GM12878 (cell line): ENCODE data around the gene CD34. TPM values are rescaled to one million over a fixed set of nuclear protein-coding genes. Genes with fewer than 3 reads are reported as not detected.

ENCODE experiments used
- BCL11A ChIP-seq: IDR thresholded peaks from 2 replicates; pipeline ENCODE4 v1.6.1; 2011; ENCODE audit warnings: low read depth, low read length
- CBFB ChIP-seq: IDR thresholded peaks from 2 replicates; pipeline ENCODE4 v1.6.1; 2016; ENCODE audit warnings: antibody characterized with exemption, low read depth
- EED ChIP-seq: sonication (generic); IDR thresholded peaks from 2 replicates; pipeline ENCODE4 v1.6.1; 2016; ENCODE audit warnings: antibody characterized with exemption, low read depth
- HCFC1 ChIP-seq: fragments of 150-350 bp; IDR thresholded peaks from 2 replicates; pipeline ENCODE4 v1.6.1; 2014; ENCODE audit warnings: low read length
- KLF5 ChIP-seq: fragments of 450-650 bp; IDR thresholded peaks from 2 replicates; pipeline ENCODE4 v1.6.1; 2014; ENCODE audit warnings: mild to moderate bottlenecking; ENCODE audit not compliant: partially characterized antibody
- PAX8 ChIP-seq: fragments of 450-650 bp; IDR thresholded peaks from 2 replicates; pipeline ENCODE4 v1.6.1; 2017; ENCODE audit warnings: mild to moderate bottlenecking, moderate library complexity
- RCOR1 ChIP-seq: conservative IDR thresholded peaks from 2 replicates; pipeline ENCODE4 v1.6.1; 2012; ENCODE audit warnings: low read depth, low read length, improper control_type of control experiment
- polyA plus RNA-seq, 11 experiments: library from polyadenylated mRNA; depleted of rRNA in 4 of 11; unstranded in 6 of 11; stranded (reverse) in 5 of 11; fragments of >200 nt; fragmentation: Nextera tagmentation in 4 of 11; fragmentation: Illumina TruSeq in 1 of 11; extraction: Ambion mirVana in 4 of 11; extraction: Trizol in 1 of 11; gene quantifications; 1 replicate in 1 of 11; 2 replicates in 10 of 11; pipeline versions ENCODE4 v1.2.1 to v1.2.3, GENCODE V29; 2011 to 2016; ENCODE audit warnings: inconsistent platforms in 2 of 11, missing spikeins in 2 of 11, low read depth in 1 of 11
- total RNA-seq, 4 experiments: library from RNA; depleted of rRNA in 3 of 4; stranded (reverse); fragments of >200 nt in 3 of 4; fragmentation: Illumina TruSeq in 1 of 4; extraction: Trizol in 1 of 4; gene quantifications; 2 replicates each; pipeline versions ENCODE4 v1.2.1 to v1.2.3, GENCODE V29; 2013 to 2021
- TF ChIP-seq, protein P1 (sequence below): fragments of 450-650 bp; IDR thresholded peaks from 2 replicates; pipeline ENCODE4 v1.6.1; 2018; ENCODE audit warnings: mild to moderate bottlenecking, low read depth, moderate library complexity; ENCODE audit not compliant: partially characterized antibody
- TF ChIP-seq, protein P2 (sequence below): fragments of 450-650 bp; IDR thresholded peaks from 2 replicates; pipeline ENCODE4 v1.6.1; 2016; ENCODE audit warnings: mild to moderate bottlenecking
- TF ChIP-seq, protein P3 (sequence below): IDR thresholded peaks from 2 replicates; pipeline ENCODE4 v1.6.1; 2012; ENCODE audit warnings: mild to moderate bottlenecking, low read depth, low read length
- TF ChIP-seq, protein P4 (sequence below): IDR thresholded peaks from 2 replicates; pipeline ENCODE4 v1.6.1; 2012; ENCODE audit warnings: improper control_type of control experiment, low read depth, low read length; ENCODE audit not compliant: insufficient replicate concordance

CD34 gene
- total and polyA plus RNA-seq, 10 of the 15 experiments (the other 5 are each of a cell fraction or from before 2014, with no cell fraction given): under 0.01 to 0.08 (median 0.02) TPM; not detected in 6

DNA sequence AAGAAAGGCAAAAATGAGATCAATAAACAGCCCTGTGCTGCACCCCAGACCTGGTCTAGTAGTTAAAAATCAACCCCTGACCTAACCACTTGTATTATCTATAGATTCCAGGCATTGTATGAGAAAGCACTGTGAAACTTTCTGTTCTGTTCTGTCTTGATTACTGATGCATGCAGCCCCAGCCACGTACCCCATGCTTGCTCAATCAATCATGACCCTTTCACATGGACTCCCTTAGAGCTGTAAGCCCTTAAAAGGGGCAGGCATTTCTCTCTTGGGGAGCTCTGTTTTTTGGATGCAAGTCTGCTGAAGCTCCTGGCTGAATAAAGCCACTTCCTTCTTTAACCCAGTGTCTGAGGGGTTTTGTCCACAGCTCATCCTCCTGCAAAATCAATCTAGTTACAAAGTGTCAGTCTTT is 24.2 kb upstream of the CD34 start (continued):
- TF ChIP-seq, protein P1, sequence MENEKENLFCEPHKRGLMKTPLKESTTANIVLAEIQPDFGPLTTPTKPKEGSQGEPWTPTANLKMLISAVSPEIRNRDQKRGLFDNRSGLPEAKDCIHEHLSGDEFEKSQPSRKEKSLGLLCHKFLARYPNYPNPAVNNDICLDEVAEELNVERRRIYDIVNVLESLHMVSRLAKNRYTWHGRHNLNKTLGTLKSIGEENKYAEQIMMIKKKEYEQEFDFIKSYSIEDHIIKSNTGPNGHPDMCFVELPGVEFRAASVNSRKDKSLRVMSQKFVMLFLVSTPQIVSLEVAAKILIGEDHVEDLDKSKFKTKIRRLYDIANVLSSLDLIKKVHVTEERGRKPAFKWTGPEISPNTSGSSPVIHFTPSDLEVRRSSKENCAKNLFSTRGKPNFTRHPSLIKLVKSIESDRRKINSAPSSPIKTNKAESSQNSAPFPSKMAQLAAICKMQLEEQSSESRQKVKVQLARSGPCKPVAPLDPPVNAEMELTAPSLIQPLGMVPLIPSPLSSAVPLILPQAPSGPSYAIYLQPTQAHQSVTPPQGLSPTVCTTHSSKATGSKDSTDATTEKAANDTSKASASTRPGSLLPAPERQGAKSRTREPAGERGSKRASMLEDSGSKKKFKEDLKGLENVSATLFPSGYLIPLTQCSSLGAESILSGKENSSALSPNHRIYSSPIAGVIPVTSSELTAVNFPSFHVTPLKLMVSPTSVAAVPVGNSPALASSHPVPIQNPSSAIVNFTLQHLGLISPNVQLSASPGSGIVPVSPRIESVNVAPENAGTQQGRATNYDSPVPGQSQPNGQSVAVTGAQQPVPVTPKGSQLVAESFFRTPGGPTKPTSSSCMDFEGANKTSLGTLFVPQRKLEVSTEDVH: no peak
- TF ChIP-seq RCOR1 (no peak), KLF5 (peak; percentile 94), PAX8 (peak; percentile 99), HCFC1 (no peak), EED (peak; percentile 52), BCL11A (peak; percentile 59; the same call in 1 of the 2 replicates), CBFB (no peak)
- TF ChIP-seq, protein P2, sequence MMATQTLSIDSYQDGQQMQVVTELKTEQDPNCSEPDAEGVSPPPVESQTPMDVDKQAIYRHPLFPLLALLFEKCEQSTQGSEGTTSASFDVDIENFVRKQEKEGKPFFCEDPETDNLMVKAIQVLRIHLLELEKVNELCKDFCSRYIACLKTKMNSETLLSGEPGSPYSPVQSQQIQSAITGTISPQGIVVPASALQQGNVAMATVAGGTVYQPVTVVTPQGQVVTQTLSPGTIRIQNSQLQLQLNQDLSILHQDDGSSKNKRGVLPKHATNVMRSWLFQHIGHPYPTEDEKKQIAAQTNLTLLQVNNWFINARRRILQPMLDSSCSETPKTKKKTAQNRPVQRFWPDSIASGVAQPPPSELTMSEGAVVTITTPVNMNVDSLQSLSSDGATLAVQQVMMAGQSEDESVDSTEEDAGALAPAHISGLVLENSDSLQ: peak; percentile 90
- TF ChIP-seq, protein P3, sequence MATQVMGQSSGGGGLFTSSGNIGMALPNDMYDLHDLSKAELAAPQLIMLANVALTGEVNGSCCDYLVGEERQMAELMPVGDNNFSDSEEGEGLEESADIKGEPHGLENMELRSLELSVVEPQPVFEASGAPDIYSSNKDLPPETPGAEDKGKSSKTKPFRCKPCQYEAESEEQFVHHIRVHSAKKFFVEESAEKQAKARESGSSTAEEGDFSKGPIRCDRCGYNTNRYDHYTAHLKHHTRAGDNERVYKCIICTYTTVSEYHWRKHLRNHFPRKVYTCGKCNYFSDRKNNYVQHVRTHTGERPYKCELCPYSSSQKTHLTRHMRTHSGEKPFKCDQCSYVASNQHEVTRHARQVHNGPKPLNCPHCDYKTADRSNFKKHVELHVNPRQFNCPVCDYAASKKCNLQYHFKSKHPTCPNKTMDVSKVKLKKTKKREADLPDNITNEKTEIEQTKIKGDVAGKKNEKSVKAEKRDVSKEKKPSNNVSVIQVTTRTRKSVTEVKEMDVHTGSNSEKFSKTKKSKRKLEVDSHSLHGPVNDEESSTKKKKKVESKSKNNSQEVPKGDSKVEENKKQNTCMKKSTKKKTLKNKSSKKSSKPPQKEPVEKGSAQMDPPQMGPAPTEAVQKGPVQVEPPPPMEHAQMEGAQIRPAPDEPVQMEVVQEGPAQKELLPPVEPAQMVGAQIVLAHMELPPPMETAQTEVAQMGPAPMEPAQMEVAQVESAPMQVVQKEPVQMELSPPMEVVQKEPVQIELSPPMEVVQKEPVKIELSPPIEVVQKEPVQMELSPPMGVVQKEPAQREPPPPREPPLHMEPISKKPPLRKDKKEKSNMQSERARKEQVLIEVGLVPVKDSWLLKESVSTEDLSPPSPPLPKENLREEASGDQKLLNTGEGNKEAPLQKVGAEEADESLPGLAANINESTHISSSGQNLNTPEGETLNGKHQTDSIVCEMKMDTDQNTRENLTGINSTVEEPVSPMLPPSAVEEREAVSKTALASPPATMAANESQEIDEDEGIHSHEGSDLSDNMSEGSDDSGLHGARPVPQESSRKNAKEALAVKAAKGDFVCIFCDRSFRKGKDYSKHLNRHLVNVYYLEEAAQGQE: no peak
- TF ChIP-seq, protein P4, sequence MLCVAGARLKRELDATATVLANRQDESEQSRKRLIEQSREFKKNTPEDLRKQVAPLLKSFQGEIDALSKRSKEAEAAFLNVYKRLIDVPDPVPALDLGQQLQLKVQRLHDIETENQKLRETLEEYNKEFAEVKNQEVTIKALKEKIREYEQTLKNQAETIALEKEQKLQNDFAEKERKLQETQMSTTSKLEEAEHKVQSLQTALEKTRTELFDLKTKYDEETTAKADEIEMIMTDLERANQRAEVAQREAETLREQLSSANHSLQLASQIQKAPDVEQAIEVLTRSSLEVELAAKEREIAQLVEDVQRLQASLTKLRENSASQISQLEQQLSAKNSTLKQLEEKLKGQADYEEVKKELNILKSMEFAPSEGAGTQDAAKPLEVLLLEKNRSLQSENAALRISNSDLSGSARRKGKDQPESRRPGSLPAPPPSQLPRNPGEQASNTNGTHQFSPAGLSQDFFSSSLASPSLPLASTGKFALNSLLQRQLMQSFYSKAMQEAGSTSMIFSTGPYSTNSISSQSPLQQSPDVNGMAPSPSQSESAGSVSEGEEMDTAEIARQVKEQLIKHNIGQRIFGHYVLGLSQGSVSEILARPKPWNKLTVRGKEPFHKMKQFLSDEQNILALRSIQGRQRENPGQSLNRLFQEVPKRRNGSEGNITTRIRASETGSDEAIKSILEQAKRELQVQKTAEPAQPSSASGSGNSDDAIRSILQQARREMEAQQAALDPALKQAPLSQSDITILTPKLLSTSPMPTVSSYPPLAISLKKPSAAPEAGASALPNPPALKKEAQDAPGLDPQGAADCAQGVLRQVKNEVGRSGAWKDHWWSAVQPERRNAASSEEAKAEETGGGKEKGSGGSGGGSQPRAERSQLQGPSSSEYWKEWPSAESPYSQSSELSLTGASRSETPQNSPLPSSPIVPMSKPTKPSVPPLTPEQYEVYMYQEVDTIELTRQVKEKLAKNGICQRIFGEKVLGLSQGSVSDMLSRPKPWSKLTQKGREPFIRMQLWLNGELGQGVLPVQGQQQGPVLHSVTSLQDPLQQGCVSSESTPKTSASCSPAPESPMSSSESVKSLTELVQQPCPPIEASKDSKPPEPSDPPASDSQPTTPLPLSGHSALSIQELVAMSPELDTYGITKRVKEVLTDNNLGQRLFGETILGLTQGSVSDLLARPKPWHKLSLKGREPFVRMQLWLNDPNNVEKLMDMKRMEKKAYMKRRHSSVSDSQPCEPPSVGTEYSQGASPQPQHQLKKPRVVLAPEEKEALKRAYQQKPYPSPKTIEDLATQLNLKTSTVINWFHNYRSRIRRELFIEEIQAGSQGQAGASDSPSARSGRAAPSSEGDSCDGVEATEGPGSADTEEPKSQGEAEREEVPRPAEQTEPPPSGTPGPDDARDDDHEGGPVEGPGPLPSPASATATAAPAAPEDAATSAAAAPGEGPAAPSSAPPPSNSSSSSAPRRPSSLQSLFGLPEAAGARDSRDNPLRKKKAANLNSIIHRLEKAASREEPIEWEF: peak; percentile 92
